Measurements from ENCODE around the gene VAV1.

The VAV1 gene

GRCh38 chr19:6772028-6772865, at the start of gene VAV1:
VAV1 (plus strand) TSS chr19:6772708; CDS start chr19:6772808, 100 bp downstream.
- peaks cover 61% of the 10 kb centered on the region for H3K4me1 Mint-ChIP-seq
- peak; percentile 82 for ATAC-seq
- peak within 1 kb of the TSS; percentile 85 for H3K27ac Mint-ChIP-seq
- peak within 1 kb of the TSS; percentile 91 for H3K4me3 Mint-ChIP-seq
- H3K36me3 Mint-ChIP-seq: peaks cover 23% of the 10 kb centered on the region
- H3K27me3 Mint-ChIP-seq: no peaks in the 10 kb centered on the region
- peaks cover 16% of the 10 kb centered on the region for H3K9me3 Mint-ChIP-seq

- ATAC-seq: no peak
- Mint-ChIP-seq H3K27ac (peak overlapping the region; percentile 43), H3K4me3 (peak overlapping the region; percentile 33), H3K27me3 (no peaks in the 10 kb centered on the region), H3K9me3 (no peaks in the 10 kb centered on the region), H3K36me3 (no peaks in the 10 kb centered on the region), H3K4me1 (peaks cover 64% of the 10 kb centered on the region)
These were observed 49.3 kb upstream of the VAV1 start for GRCh38 chr19:6723108-6723618.

GRCh38 chr19:6723738-6724137, 48.8 kb upstream of the VAV1 start:
- H3K4me1 Mint-ChIP-seq: peaks cover 70% of the 10 kb centered on the region

GRCh38 chr19:6724631-6725492, 47.6 kb upstream of the VAV1 start:
- no peak for ATAC-seq
- Mint-ChIP-seq H3K36me3 (peaks cover 6% of the 10 kb centered on the region), H3K27me3 (no peaks in the 10 kb centered on the region), H3K9me3 (no peaks in the 10 kb centered on the region), H3K27ac (peak overlapping the region; percentile 43), H3K4me1 (peaks cover 81% of the 10 kb centered on the region), H3K4me3 (no peak overlapping the region)

More at GRCh38 chr19:6723738-6724137, 48.8 kb upstream of the VAV1 start:
- no peak overlapping the region for H3K4me3 Mint-ChIP-seq
- no peaks in the 10 kb centered on the region for H3K27me3 Mint-ChIP-seq
- H3K9me3 Mint-ChIP-seq: no peaks in the 10 kb centered on the region
- H3K27ac Mint-ChIP-seq: peak overlapping the region; percentile 43
- no peaks in the 10 kb centered on the region for H3K36me3 Mint-ChIP-seq
- ATAC-seq: no peak

GRCh38 chr19:6725513-6726231, 46.8 kb upstream of the VAV1 start:
- H3K27me3 Mint-ChIP-seq: no peaks in the 10 kb centered on the region
- peak overlapping the region; percentile 43 for H3K27ac Mint-ChIP-seq

GRCh38 chr19:6728346-6728745, 44.2 kb upstream of the VAV1 start:
- no peak overlapping the region for H3K4me3 Mint-ChIP-seq
- no peaks in the 10 kb centered on the region for H3K9me3 Mint-ChIP-seq
- peaks cover 64% of the 10 kb centered on the region for H3K4me1 Mint-ChIP-seq
- H3K27me3 Mint-ChIP-seq: no peaks in the 10 kb centered on the region
- peak overlapping the region; percentile 79 for H3K27ac Mint-ChIP-seq
- peaks cover 29% of the 10 kb centered on the region for H3K36me3 Mint-ChIP-seq
- ATAC-seq: peak; percentile 65

More at GRCh38 chr19:6725513-6726231, 46.8 kb upstream of the VAV1 start:
- H3K4me1 Mint-ChIP-seq: peaks cover 80% of the 10 kb centered on the region
- ATAC-seq: no peak
- H3K36me3 Mint-ChIP-seq: peaks cover 8% of the 10 kb centered on the region
- no peak overlapping the region for H3K4me3 Mint-ChIP-seq
- H3K9me3 Mint-ChIP-seq: no peaks in the 10 kb centered on the region

- Mint-ChIP-seq H3K36me3 (peaks cover 42% of the 10 kb centered on the region), H3K4me1 (peaks cover 56% of the 10 kb centered on the region), H3K27ac (peak overlapping the region; percentile 79), H3K4me3 (no peak overlapping the region), H3K27me3 (no peaks in the 10 kb centered on the region), H3K9me3 (no peaks in the 10 kb centered on the region)
- ATAC-seq: no peak
These were observed 42.8 kb upstream of the VAV1 start for GRCh38 chr19:6729573-6730152.

- Mint-ChIP-seq H3K4me1 (peaks cover 51% of the 10 kb centered on the region), H3K36me3 (peaks cover 43% of the 10 kb centered on the region), H3K27me3 (no peaks in the 10 kb centered on the region), H3K9me3 (no peaks in the 10 kb centered on the region), H3K27ac (peak overlapping the region; percentile 79), H3K4me3 (no peak overlapping the region)
- peak; percentile 24 for ATAC-seq
These were observed 42.2 kb upstream of the VAV1 start for GRCh38 chr19:6730153-6730804.

- H3K36me3 Mint-ChIP-seq: peaks cover 45% of the 10 kb centered on the region
- H3K4me1 Mint-ChIP-seq: peaks cover 51% of the 10 kb centered on the region
- no peaks in the 10 kb centered on the region for H3K9me3 Mint-ChIP-seq
- H3K27ac Mint-ChIP-seq: no peak overlapping the region
- H3K27me3 Mint-ChIP-seq: no peaks in the 10 kb centered on the region
- H3K4me3 Mint-ChIP-seq: no peak overlapping the region
- ATAC-seq: no peak
These were observed 41.4 kb upstream of the VAV1 start for GRCh38 chr19:6730941-6731670.

GRCh38 chr19:6731822-6732221, 40.7 kb upstream of the VAV1 start:
- Mint-ChIP-seq H3K9me3 (no peaks in the 10 kb centered on the region), H3K36me3 (peaks cover 48% of the 10 kb centered on the region), H3K4me1 (peaks cover 55% of the 10 kb centered on the region), H3K4me3 (no peak overlapping the region), H3K27ac (no peak overlapping the region), H3K27me3 (no peaks in the 10 kb centered on the region)
- no peak for ATAC-seq

- Mint-ChIP-seq H3K27ac (no peak overlapping the region), H3K4me3 (no peak overlapping the region), H3K4me1 (peaks cover 50% of the 10 kb centered on the region), H3K9me3 (no peaks in the 10 kb centered on the region), H3K27me3 (no peaks in the 10 kb centered on the region), H3K36me3 (peaks cover 48% of the 10 kb centered on the region)
- no peak for ATAC-seq
These were observed 39.6 kb upstream of the VAV1 start for GRCh38 chr19:6732803-6733337.

- no peak overlapping the region for H3K27ac Mint-ChIP-seq
- no peaks in the 10 kb centered on the region for H3K9me3 Mint-ChIP-seq
- H3K36me3 Mint-ChIP-seq: peaks cover 48% of the 10 kb centered on the region
- peaks cover 50% of the 10 kb centered on the region for H3K4me1 Mint-ChIP-seq
- H3K4me3 Mint-ChIP-seq: no peak overlapping the region
- H3K27me3 Mint-ChIP-seq: no peaks in the 10 kb centered on the region
- no peak for ATAC-seq
These were observed 39.0 kb upstream of the VAV1 start for GRCh38 chr19:6733338-6734095.
